SU-DHL-6 (cell line): ENCODE measurements around the gene NR1D2.

Experiments
- CTCF ChIP-seq: fragments of 200-600 bp; sonication (generic); IDR thresholded peaks from one replicate; pipeline ENCODE4 v1.5.1; 2017; ENCODE audit warnings: antibody characterized with exemption, mild to moderate bottlenecking, low read length, moderate library complexity; ENCODE audit not compliant: insufficient read depth, poor library complexity, severe bottlenecking
- EZH2phosphoT487 ChIP-seq: fragments of 200-600 bp; sonication (generic), shearing (Covaris generic); conservative IDR thresholded peaks from 2 replicates; pipeline ENCODE4 v1.6.1; 2018; ENCODE audit warnings: mild to moderate bottlenecking, antibody characterized with exemption, low read length, moderate library complexity, mixed read lengths

GRCh38 chr3:23976555-23976954 is 31.5 kb downstream of the NR1D2 start:
- TF ChIP-seq CTCF (no peak), EZH2phosphoT487 (no peak)
